ENCODE data around the gene STK10.

STK10 gene

DNA sequence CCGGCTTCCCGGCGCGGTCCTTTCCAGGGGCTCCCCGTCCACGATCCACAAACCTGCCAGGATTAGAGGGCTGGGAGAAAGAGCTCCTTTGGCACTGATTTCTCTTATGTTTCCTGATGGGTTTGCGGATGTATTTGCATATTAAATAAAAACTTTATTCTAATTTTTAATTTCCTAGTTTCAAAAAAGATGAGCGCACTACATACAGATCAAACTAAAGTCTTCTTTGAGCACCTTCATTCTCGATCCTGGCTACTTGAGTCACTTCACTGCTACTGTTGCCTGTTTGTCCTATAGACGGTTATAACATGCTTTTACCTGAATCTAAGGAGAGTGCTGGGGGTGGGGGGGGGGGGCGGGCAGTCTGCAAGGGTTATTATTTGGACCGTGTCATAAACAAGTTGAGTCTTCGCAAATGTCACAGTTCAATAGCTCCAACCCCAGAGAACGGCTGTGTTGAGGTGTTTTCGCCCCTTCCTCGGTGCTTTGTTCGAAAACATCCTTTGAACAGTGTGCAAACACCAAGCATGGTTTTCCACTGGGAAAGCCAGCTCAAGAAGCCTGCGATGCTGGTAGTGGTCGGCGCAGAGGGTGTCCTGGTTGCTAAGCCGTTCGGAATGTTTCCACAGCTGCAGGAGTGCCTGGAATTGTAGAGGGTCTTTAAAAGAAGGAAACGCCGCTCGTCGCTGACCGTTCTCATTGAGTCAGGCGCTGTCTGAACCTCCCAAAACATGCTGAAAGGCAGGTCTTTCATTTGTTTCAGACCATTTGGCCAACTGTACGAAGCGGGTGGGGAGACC lies 1.1 kb upstream of the STK10 start:
- no peak for DNase-seq

DNA sequence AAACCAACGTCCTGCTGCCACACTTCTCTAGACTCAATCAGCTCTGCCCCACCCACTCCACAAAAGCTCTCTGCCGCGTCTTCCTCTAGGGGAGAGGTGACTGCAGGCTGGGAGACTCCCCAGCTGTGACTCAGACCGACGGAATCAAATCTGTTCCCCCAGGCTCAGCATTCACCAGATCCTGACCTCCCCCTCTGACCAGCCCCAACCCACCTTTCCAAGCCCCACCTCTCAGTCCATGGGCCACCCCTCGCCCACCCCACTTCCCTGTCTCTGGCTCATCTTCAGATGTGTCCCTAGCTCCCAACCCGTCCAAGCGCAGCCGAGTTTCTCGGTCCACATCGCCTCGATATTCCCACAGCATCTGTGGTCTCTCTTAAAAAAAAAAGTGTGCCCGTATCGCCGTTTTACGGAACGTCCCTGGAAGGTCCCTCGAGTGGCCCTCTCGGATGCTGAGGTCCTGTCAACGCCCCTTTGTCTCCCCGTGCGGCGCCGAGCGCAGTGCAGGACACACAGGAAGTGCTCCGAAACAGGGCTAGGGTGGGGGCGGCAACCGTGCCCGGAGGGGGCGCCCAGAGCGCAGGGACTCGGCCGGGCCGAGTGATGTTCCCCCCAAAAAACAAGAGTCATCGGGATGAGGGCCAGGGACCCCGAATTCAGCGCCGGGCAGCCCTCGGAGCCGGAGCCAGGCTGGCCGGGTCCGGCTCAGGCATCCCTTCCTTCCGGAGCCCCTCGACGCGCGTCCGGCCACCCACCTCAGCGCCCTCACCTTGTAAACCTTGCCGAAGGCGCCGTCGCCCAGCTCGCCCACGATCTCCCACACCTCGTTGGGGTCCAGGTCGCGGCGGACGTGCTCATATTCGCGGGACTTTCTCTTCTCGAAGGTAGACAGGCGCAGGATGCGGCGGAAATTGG lies 649 bp downstream of the STK10 start:
- peak; percentile 58 for DNase-seq

DNA sequence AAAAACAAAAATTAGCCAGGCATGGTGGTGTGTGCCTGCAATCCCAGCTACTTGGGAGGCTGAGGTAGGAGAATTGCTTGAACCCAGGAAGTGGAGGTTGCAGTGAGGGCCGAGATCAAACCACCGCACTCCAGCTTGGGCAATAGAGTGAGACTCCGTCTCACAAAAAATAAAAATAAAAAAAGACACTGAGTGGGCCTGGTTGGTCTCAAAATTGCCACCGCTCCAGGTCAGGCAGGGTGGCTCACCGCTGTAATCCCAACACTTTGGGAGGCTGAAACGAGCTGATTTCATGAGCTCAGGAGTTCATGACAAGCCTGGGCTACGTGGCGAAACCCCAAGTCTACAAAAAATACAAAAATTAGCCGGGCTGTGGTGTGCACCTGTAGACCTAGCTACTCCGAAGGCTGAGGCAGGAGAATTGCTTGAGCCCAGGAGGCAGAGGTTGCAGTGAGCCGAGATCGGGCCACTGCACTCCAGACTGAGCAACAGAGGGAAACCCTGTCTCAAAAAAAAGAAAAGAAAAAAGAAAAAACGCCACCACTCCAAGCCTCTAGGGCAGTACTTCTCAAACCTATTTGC lies 1.8 kb downstream of the STK10 start:
- DNase-seq, result no peak

DNA sequence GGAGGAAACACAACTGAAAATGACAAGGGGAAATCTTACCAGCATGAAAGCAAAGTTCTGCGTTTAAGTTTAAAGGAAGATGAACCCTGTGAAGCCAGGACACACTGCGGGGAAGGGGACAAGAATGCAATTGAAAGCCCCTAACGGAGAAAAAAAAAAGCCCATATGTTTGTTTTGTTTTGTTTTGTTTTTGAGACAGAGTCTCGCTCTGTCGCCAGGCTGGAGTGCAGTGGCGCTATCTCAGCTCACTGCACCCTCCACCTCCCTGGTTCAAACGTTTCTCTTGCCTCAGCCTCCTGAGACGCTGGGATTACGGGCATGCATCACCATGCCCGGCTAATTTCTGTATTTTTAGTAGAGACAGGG lies 2.9 kb downstream of the STK10 start:
- DNase-seq, result no peak

- DNase-seq, result no peak
Measured at GRCh38 chr5:172183881-172184280, 4.1 kb downstream of the STK10 start.

- no peak for DNase-seq
Measured at GRCh38 chr5:172182291-172182690, 5.7 kb downstream of the STK10 start.

DNA sequence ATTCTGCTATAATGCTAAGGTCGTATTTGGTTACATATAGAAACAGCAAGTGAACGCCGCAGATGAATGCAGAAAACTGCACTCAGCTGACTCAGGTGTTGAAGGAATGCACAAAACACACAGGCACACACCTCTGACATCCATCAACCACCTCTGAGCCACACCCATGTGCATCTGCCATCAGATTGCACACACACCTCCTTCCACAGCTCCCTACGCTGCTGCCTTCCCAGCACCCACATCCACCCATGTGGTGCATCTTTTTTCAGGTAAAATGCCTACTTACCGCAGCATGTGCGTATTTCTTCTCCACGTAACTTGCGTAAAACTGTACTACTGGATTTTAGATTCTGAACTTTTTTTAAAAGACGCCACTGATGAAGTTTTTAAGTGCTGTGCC lies 7.1 kb downstream of the STK10 start:
- DNase-seq, result no peak

GRCh38 chr5:172178991-172179989 lies 8.7 kb downstream of the STK10 start:
- DNase-seq, result peak; percentile 7

- DNase-seq, result no peak
Measured at GRCh38 chr5:172178301-172178987, 9.6 kb downstream of the STK10 start.

DNA sequence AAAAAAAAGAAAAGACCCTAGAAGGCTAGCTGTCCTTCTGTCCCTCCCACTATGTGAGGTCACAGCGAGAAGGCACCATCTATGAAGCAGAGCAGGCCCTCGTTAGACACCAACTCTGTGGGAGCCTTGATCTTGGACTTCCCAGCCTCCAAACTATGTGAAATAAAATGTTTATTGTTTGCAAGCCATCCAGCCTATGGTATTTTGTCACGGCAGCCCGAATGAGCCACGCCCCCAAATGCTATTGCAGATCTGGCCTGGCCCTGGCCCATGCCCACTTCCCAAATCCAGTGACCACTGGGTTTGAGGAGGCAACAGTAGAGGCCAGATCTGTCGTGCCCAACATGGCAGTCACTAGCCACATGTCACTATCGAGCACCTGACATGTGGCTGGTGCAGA lies 10.8 kb downstream of the STK10 start:
- DNase-seq, result no peak

GRCh38 chr5:172175263-172175719 lies 12.7 kb downstream of the STK10 start:
- no peak for DNase-seq

DNA sequence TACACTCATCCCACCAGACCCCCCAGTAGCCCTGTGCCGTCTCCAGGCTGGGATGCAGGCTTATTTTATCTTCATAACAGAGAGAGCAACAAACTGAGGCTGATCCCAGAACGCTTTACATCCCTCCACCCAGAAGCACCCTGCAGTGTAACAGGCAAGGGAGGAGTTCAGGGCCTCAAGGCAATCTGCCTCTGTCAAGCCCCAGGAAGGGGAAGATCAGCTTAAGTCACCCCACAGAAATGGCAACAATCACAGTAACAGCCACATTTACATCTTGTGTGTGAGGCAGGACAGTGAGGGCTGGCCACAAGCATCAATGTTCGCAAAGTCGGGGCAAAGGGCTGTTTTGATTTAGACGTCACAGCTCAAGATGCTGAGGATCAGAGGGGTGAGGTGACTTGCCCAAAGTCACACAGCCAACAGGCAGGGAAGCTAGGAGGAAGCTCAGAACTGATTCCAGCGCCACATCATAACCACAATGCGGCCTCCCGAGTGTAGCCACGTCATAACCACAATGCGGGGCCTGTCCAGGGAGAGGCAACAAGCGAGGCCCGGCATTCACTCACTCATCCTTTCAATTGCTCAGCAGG lies 14.4 kb downstream of the STK10 start:
- DNase-seq, result peak; percentile 62

DNA sequence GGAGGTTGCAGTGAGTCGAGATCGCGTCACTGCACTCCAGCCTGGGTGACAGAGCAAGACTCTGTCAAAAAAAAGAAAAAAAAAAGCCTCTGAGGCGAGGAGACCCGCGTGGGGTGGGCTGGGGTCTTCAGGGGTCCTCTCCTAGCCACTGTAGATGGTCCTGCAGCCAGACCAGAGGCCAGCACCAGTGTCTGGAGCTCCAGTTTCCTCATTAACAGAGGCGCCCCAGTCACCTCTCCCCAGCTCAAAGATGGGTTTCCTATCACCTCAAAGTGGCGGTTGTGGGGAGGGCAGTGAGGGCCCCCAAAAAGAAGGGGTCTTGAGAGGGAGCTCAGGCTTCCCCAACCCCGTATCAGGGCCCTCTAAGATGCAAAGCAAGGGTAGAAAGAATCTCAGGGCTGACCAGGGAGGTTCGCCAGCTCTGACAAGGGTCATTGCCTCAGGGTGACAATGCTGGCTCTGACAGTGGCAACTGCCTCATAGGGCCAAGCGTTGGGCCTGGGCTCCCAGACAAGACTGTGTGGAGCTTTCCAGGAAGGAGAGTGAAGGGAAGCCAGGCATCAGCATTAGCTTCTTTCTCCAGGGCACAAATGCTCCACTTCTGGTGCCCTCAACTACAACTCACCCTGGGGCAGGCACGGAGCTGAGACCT lies 15.0 kb downstream of the STK10 start:
- no peak for DNase-seq

- no peak for DNase-seq
Measured at GRCh38 chr5:172171118-172171517, 16.9 kb downstream of the STK10 start.

DNA sequence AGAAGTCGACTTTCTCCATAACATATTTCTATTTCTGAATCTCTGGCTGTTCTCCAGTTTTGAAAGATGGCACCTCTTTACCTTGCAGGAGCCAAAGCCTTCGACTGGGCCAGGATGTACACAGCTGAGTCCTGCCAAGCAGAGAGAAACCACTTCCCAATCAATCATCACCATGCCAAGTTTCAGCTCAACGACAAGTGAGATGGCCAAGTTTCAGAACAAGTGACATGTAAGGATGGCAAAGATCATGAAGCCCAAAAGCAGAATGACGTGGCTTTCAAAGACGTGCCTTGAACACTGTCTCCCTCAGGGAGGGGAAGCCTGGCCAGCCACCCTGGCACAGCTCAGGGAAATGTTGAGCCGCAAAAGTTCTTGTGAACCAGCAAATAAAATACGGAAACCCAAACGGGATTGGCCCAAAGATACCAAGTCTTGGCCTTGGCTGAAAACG lies 17.7 kb downstream of the STK10 start:
- no peak for DNase-seq

GRCh38 chr5:172169216-172169615 lies 18.8 kb downstream of the STK10 start:
- no peak for DNase-seq

GRCh38 chr5:172168311-172168710 lies 19.7 kb downstream of the STK10 start:
- no peak for DNase-seq

DNA sequence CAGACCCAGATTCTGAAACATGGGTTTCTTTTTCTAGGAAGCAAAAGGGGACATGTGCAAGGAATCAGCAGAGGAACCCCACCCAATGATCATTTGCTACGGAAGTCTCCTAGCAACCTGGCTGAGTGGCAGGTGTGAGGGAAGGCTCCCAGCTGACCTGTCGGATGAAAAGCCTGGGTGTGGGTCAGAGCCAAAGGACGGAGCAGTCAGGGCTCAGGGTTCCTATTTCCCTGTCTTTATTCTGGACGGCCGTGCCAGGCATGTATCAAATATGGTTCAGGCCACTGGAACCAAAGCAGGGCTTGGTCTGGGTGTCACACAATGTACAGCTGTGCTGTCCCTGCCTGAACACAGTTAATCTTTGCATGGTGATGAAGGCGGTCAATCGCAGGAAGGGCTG lies 20.1 kb downstream of the STK10 start:
- DNase-seq, result no peak

GRCh38 chr5:172166030-172166826 lies 21.8 kb downstream of the STK10 start:
- no peak for DNase-seq

- DNase-seq, result no peak
Measured at GRCh38 chr5:172165465-172165864, 22.6 kb downstream of the STK10 start.
